ENCODE data around the gene TSPAN14.

The TSPAN14 gene

DNA sequence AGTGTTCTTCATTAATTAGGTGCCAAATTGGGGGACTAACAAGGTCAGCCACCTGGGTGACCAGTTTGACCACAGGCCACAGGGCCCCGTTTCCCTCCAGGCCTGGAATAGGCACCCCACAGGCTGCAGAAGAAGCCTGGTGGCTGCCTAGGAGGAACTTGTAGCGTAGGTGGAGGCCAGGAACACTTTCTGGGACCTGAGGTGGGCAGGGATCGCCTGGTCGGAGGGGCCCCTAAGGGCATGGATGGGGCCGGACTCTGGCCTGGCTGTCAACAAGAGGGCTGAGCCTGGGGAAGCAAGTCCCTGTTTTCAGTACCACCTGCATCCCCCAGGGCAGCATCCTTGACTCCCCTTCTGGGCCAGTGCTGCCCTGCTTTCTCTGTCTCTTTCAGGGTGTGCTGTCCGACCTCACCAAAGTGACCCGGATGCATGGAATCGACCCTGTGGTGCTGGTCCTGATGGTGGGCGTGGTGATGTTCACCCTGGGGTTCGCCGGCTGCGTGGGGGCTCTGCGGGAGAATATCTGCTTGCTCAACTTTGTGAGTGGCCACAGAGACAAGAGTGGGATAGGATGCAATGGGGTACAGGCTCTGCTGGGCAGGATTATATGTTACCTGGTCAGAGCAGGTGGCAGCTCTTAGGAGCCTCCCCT is 52.9 kb downstream of the TSPAN14 start:
- DNase-seq = no peak

DNA sequence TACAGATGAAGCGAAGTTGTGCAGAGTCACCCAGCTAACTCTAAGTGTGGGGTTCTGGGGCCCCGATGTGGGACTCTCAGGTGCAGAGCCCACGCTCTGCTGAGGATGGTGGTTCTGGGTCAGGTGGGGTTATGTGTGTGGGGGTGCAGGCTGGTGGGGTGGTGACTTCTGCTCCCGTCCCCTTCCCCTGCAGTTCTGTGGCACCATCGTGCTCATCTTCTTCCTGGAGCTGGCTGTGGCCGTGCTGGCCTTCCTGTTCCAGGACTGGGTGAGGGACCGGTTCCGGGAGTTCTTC is 54.9 kb downstream of the TSPAN14 start:
- no peak for DNase-seq

DNA sequence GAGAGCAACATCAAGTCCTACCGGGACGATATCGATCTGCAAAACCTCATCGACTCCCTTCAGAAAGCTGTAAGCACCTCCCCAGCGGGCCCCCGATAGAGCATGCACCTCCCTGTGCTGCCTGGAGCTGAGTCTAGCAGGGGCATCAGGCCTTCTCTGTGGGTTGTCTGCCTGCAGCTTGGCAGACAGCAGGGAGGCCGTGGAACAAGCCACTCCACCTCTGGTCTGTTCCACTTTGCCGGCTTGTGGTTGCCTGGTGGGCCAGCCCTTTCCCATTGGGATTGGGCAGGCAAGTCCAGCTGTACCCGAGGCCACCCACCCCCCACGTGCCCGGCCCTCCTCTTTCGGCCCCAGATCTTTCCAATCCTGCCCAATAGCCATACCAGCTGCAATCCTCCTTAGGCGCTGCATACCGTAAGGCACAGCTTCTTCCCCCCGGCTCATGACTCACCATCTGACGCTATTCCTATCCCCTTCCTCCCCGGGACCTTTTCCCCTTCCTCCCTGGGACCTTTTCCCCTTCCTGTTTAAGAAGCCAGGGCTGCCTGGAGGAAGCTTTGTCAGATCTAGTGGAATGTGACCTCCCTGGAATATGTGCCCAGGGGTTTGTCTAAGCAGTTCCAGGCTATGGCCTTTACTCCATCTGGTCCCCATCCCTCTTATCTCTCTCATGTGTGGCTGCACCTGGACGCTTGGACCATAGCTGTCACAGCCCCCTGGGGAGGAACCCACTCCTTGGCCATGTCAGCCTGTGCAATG is 55.5 kb downstream of the TSPAN14 start:
- no peak for DNase-seq

DNA sequence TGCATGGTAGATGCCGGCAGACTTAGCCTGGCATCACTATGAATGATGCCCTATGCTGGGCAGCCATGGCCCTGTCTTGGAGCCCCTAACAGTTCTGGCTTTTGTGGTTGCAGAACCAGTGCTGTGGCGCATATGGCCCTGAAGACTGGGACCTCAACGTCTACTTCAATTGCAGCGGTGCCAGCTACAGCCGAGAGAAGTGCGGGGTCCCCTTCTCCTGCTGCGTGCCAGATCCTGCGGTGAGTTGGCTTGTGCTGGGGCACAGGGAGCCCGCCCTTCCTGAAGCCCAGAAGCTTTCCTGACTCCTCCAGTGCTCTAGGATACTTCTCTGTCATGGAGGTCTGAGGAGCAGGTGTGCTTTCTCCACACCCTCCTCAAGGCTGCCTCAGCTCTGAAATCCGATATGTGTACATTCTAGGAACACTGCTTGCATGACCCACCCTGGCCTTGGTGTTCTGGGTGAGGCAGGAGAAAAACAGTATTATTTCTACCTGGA is 58.0 kb downstream of the TSPAN14 start:
- DNase-seq = no peak

DNA sequence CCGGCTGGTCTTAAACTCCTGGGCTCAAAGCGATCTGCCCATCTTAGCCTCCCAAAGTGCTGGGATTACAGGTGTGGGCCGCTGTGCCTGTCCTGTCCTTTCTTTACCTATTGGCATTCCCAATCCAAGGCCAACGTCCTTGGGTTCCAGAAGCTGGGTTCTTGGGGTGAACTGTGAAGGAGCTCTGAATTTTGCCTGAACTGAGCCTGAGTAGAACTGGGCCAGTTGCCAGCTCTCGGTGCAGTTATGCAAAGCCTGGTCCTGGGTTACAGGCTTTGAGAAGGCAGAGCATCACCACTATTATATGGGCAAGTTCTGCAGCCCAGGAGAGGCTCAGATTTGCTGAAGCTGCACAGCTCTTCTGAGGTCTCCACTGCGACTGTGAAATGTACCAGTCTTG is 59.0 kb downstream of the TSPAN14 start:
- no peak for DNase-seq

DNA sequence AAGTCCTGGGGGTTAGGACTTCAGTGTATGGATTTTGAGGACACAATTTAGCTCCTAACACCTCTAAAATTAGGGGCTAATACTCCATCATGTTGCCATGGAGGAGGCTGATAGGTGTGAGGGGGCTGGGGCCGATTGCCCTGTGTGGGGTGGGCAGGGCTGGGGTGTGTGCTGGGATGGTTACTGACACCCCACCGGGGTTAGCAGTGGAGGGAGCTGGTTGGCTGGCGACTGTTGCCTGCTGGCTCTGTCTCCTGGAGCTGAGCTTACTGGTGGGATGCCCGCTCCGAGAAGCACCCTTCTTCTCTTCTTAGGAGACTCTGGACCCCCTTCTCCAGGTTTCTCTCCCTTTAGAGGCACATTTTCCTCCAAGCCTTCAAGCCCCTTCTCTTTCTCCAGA is 61.4 kb downstream of the TSPAN14 start:
- no peak for DNase-seq

DNA sequence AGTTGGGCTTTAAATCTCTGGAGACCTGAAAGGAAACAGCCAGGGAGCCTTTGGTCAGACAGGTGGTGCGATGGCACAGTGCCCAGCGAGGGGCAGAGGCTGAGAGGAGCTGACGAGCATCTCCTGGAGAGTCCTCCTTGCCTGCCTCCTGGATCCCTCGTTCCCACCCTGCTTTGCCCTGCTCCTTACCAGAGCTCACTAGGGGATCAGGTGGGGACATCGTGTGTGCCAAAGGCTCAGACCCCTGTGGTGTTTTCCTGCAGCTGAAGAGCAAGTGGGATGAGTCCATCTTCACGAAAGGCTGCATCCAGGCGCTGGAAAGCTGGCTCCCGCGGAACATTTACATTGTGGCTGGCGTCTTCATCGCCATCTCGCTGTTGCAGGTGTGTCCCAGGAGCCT is 61.8 kb downstream of the TSPAN14 start:
- no peak for DNase-seq

DNA sequence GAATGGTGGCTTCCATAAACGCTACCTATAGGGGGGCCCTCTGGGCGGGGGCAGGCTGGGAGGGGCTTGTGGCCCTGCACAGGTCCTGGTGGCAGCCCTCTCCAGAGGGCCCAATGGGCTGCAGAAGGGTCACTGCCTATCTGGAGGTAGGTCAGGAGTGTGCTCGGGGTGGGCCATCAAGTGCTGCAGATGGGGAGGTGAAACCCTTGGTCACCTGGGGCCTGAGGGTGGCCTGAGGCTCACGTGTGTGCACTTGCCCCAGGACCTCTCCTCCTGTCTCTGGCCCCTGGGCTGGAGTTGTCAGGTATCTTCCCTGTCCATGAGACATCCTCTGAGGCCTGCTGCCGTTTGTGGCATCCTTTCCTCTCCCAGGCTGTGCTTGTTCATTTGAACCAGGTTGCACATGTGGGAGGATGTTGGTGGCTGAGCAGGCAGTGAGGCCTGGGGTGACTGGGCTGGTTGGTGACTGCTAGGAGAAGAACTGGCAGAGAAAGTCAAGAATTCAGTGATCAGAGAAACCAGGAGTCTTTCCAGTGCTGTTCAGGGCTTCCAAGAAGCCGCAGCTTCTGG is 62.5 kb downstream of the TSPAN14 start:
- DNase-seq = no peak

DNA sequence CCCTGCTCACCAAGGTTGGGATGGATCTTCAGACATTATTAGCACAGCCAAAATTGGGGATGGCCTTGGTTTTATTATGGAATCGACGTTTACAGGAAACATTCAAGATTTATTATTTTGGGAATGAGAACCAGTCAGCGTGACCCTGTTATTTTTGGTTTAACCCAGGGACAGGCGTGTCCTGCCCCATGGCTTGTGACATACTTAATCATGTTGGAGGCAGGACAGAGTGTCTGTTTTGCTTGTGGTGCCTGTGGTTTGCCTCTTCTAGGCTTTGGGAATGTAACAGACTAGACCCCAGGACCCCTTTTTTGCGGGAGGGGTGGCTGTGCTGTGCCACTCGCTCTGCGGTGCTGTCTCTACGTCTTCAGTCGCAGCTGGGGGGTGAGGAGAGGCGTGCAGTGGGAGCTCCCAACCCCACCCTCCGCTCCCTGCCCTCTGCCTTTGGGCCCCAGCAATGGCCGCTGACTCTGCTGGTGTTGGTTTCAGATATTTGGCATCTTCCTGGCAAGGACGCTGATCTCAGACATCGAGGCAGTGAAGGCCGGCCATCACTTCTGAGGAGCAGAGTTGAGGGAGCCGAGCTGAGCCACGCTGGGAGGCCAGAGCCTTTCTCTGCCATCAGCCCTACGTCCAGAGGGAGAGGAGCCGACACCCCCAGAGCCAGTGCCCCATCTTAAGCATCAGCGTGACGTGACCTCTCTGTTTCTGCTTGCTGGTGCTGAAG is 63.5 kb downstream of the TSPAN14 start:
- no peak for DNase-seq

DNA sequence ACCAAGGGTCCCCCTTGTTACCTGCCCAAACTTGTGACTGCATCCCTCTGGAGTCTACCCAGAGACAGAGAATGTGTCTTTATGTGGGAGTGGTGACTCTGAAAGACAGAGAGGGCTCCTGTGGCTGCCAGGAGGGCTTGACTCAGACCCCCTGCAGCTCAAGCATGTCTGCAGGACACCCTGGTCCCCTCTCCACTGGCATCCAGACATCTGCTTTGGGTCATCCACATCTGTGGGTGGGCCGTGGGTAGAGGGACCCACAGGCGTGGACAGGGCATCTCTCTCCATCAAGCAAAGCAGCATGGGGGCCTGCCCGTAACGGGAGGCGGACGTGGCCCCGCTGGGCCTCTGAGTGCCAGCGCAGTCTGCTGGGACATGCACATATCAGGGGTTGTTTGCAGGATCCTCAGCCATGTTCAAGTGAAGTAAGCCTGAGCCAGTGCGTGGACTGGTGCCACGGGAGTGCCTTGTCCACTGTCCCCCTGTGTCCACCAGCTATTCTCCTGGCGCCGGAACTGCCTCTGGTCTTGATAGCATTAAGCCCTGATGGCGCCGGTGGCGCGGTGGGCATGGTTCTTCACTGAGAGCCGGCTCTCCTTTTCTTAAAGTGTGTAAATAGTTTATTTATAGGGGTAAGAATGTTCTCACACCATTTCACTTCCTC is 64.2 kb downstream of the TSPAN14 start:
- no peak for DNase-seq

DNA sequence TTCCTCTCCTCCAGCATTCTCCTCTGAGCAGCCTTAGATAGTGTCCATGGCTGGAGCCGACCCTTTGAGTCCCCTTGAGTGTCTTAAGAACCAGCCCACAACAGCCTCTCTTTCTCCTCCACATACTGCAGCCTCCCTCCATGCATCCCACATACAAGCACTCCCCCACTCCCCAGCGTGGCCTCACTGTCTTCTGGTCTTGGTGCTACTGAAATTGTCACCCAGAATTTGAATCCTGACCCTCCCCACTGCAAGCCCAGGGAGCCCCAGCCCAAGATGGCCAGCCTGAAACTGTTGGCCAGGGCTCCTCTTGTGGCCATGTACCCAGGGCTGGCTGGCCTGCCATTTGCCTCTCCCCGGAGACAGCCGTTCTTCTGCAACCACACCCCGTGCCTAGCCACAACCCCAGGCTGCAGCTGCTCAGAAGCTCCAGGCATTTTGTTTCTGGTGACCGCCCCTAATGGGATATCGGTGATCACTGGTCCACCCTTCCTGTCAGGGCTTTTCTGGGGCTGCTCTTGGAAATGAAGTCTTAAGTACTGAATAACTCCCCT is 64.8 kb downstream of the TSPAN14 start:
- DNase-seq = no peak

DNA sequence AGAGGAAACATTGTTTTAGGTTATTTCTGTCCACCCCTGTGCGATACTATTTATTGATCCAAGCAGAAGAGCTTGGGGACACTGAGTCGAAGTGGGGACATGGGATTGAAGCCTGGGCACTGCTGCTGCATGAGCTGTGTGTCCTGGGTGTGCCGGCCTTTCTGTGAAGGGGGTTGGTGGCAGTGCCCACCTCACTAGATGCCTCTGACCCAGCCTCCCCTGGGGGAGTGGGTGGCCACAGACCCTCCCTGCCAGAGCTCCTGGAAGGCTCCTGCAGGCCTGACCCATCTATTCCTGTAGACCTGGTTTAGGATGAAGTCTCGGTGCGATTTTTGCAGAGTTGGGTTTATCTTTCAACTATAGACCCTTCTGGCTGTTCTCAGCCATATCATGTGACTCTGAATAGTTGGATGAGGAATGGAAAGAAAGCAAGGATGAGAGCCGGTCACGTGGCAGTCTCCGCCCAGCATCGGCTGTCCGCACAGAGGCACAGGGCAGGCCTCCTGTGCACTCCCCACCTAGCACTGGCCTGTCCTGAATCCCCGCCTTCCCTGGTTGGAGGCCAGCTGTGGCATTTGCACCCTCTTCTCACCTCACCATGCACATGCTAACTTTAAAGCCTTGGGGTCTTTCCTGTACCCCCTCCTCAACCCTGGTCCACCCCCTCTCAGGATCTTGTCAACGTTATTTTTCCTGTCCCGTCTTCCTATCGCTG is 66.0 kb downstream of the TSPAN14 start:
- DNase-seq = no peak

DNA sequence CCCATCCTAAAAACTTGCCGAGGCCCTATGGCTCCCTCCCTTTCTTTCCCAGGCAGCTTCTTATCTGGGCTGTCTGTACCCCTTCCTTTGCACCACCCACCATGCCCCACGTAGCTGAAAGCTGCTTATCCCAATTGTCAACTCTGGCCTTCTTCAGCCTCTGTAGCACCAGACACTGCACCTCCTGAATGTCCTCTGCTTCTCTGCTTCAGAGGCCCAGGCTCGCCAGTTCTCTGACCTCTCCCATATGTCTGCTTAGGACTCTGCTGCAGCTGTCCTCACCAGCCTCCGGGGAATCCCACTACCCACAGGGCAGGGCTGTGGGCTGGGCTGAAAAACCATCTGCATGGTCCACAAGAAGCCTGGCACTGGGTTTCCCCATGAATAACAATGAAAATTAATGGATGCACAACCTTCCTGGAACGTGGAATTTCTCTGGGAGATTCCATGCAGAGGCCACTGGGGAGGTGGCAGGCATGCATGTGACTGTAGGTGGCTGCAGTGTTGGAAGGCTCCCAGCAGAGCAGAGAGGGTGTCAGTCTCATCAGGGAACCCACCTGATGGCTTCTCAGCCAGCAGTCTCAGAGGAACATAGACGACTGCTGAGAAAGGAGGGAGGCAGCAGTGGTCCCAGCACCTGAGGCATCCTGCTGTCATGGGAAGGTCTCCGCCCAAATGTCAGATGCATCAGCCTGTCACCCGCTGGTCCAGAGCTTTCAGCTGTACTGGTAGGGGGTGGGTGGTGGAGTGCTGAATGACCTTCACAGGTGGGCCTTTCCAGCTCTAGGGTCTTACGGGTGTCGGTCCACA is 66.8 kb downstream of the TSPAN14 start:
- no peak for DNase-seq

DNA sequence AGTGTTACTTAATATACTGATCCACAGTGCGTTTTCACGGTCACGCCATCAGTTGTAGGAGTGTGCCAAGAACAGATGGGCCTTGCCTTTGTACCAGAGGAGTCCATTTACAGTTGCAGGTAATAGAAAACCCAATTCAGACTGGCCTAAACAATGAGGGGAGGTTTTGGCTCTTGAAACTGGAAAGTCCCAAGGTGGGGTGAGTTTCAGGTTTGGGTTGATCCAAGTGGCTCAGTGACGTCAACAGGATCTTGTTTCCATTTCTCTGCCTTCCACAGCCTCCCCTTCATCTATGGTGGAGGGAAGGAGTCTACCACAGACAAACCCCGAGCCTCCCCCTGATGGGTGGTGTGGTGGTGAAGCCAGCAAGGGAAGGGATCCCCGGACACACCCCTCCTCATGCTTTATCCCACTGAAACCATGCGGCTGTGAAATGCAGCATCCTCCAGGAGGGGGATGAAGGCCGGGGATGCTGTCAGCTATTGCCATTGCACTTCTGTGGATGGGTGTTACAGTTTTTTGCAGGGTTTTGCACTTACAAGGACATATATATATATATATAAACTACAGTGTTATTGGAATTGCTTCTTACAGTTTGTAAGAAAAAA is 68.8 kb downstream of the TSPAN14 start:
- DNase-seq = no peak

DNA sequence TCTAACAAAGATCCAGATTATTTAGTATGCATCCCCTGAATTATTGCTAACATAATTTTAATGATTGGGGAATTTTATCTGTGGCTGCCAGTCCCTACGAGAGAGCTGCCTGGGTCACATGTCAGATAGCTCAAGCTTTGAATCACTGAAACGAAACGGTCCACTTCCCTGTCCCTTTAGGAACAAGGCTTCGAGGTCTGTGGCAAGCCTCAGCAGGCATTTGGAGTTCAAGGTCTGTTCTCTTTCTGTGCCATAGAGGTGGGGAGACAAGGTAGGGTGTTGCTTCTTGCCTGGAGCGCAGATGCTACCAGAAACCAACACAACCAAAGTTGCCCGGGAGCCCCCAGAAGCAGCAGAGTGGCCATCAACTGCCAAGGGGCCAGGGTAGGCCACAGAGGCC is 69.7 kb downstream of the TSPAN14 start:
- DNase-seq = no peak

DNA sequence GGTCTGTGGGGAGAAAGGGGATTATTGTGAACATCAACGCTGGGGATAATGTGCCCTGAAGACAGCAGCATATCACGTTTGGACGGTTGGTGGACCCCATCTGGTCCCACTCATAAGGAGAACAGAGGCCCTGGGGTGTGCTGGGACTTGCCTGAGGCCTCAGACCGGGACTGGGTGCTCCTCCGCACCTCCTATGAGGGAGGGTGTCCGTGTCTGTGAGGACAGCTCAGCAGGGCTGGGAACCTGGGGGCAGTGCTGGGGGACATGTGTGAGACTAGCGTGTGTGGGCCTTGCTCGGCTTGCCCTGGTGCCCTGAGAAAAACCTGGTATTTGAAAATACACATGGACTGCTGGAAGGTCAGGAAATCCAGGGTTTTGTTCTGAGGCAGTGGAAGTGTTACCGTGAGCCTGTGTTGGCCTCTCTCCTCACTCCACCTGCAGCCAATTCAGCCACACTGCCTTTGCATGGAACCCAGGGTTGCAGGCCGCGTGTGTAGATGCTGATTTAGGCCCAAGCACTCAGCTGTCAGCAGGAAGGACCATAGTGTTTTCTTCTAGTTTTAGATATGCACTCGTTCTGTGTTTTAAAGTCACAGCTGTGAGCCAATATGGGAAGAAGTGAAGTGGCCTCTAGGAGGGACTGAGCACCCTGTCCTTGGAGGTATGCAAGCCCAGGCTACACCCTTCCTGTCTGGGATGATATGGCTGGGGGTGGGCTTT is 70.2 kb downstream of the TSPAN14 start:
- no peak for DNase-seq

DNA sequence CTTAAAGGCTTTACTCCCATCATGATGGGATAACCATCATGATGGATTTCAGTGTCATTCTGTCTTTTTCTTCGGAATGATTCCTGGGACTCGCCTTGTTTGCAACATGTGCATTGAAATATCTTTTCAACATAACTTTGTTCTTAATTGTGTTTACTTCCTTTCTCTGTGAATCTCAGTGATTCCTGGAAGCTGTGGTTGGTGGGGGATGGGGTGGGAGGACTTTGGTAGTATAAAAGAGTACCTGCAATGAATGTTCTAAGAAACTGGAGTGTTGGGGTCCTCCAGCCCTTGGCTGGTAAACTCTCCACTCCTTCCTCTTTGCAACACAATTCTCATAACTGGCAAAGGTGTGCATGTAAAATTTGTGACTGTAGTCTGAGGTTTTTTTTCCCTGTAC is 72.1 kb downstream of the TSPAN14 start:
- no peak for DNase-seq

DNA sequence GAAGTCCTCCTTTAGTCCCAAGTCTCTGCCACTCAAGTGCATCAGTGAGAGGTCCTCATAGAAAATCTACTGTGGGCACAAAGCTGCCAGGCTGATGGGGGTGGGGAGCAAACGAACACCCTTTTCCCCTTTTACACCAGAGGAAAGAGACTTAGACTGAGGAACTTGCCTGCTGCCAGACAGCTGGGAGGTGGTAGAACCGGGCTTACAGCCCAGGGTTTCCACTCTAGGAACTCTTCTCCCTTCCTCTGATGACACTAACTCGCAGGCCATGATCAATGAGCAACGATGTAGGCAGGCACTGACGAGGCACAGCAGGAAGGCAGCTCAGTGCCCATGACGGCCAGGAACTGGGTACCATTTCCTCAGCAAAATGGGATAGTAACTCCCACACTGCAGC is 72.6 kb downstream of the TSPAN14 start:
- no peak for DNase-seq

DNA sequence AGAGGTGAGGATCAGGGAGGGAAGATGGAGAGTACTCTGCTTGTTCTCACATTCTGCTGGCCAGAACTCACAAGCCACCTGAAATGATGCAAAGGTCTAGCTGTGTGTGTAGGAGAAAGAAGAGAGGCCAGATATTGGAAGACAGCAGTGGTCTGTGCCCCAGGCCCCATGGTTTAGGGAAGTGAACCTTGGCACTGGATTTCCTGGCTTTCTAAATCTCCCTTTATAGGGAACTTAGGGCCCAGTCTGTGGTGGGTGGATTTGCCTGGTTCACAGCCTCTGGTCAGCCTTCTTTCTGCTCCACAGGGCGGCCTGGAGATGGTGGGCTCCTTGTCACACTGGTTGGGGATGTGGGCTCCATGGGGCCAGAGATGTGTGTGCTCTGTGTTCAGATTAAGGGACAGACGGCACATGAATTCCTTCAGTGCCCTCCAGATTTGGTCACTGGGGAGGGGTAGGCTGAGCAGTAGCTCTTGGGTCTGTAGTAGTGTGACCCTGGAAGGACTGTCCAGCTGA is 74.1 kb downstream of the TSPAN14 start:
- DNase-seq = no peak

DNA sequence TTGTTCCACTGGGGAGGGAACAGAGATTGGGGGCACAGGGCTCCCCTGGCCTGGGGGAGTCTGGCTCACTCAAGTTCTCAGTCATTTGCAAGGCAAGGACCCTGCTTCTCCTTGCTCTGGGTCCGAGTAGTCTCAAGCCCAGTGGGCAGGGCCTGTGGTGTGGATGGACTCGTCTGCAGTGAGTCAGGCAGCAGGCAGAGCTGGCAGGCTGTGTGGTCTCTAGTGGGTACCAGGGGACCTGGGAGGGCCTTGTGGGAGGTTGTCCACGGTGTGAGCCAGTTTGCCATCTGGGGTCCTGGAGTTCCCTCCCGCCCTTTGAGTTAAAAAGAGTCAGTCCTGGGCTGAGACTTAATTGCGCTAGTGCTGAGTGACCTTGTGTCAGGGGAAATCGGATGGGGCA is 74.8 kb downstream of the TSPAN14 start:
- no peak for DNase-seq

Measured in central memory CD4-positive, alpha-beta T cell (primary cell).